SK-N-SH (cell line): ENCODE results near the gene IRX6. TPM values are rescaled to one million over a fixed set of nuclear protein-coding genes. Genes with fewer than 3 reads are reported as not detected.

ENCODE experiments used
- CTCF ChIA-PET: fragments of 300-600, 350-600 bp; formaldehyde crosslinking; extraction: SDS; loops from one replicate; lab custom pipeline; 2021; lab: Yijun Ruan, JAX
- POLR2A ChIA-PET: fragments of 350-600 bp; sonication (Branson Sonifier 250); formaldehyde crosslinking; extraction: SDS; loops from one replicate; lab custom pipeline; 2020; ENCODE audit warnings: antibody characterized with exemption, inconsistent platforms; lab: Yijun Ruan, JAX
- DNase-seq: peaks from one replicate; pipeline ENCODE4 v3.0.0; 2012
- H2AFZ ChIP-seq: fragments of 200-600 bp; sonication (generic); 2 replicates; pipeline ENCODE4 v1.8.1; 2016; ENCODE audit warnings: antibody characterized with exemption, mild to moderate bottlenecking, low read depth
- H3F3A ChIP-seq: fragments of 200-600 bp; sonication (generic); replicated peaks from 2 replicates; pipeline ENCODE3; 2016; ENCODE audit warnings: antibody characterized with exemption, mild to moderate bottlenecking; ENCODE audit not compliant: insufficient read depth
- H3K27ac ChIP-seq, 2 experiments: fragments of 200-500 bp in 1 of 2; fragments of 200-600 bp in 1 of 2; sonication (Bioruptor generic) in 1 of 2; sonication (generic), shearing (Covaris generic) in 1 of 2; 2 replicates each; pipeline versions ENCODE4 v1.5.1 to v1.6.1; 2014 to 2016; ENCODE audit warnings: low read depth in 2 of 2, inconsistent platforms in 1 of 2, low read length in 1 of 2, mild to moderate bottlenecking in 1 of 2, mixed read lengths in 1 of 2
- H3K27me3 ChIP-seq: fragments of 200-600 bp; sonication (generic), shearing (Covaris generic); 2 replicates; pipeline ENCODE4 v1.6.1; 2016; ENCODE audit warnings: mixed run types; ENCODE audit not compliant: insufficient read depth
- H3K36me3 ChIP-seq, 2 experiments: fragments of 200-500 bp in 1 of 2; fragments of 200-600 bp in 1 of 2; sonication (Bioruptor generic) in 1 of 2; sonication (generic) in 1 of 2; replicated peaks in 1 of 2; 2 replicates each; pipeline versions ENCODE3 to v1.5.1; 2014 to 2016; ENCODE audit warnings: low read length in 1 of 2, mild to moderate bottlenecking in 1 of 2; ENCODE audit not compliant: insufficient read depth in 2 of 2, control insufficient read depth in 1 of 2
- H3K4me1 ChIP-seq, 2 experiments: fragments of 200-500 bp in 1 of 2; fragments of 200-600 bp in 1 of 2; sonication (Bioruptor generic) in 1 of 2; sonication (generic), shearing (Covaris generic) in 1 of 2; 2 replicates each; pipeline versions ENCODE4 v1.5.1 to v1.6.1; 2014 to 2016; ENCODE audit warnings: low read depth in 1 of 2, low read length in 1 of 2, mixed run types in 1 of 2; ENCODE audit not compliant: insufficient read depth in 2 of 2, control insufficient read depth in 1 of 2
- H3K4me2 ChIP-seq: fragments of 200-600 bp; sonication (generic), shearing (Covaris generic); 2 replicates; pipeline ENCODE4 v1.6.1; 2017; ENCODE audit warnings: mixed run types
- H3K4me3 ChIP-seq, 2 experiments: fragments of 200-500 bp in 1 of 2; fragments of 200-600 bp in 1 of 2; sonication (Bioruptor generic) in 1 of 2; sonication (generic), shearing (Covaris generic) in 1 of 2; 2 replicates each; pipeline versions ENCODE4 v1.5.1 to v1.8.1; 2014 to 2016; ENCODE audit warnings: low read depth in 2 of 2, inconsistent platforms in 1 of 2, low read length in 1 of 2, mild to moderate bottlenecking in 1 of 2, mixed read lengths in 1 of 2, moderate library complexity in 1 of 2
- H3K79me2 ChIP-seq: fragments of 200-600 bp; sonication (generic); 2 replicates; pipeline ENCODE4 v1.8.1; 2017; ENCODE audit warnings: mild to moderate bottlenecking; ENCODE audit not compliant: insufficient read depth
- H3K9ac ChIP-seq: fragments of 200-600 bp; sonication (generic); 2 replicates; pipeline ENCODE4 v1.6.1; 2017; ENCODE audit warnings: mixed run types
- H3K9me2 ChIP-seq: fragments of 200-600 bp; sonication (generic); 2 replicates; pipeline ENCODE4 v1.6.1; 2017; ENCODE audit warnings: mixed run types
- H3K9me3 ChIP-seq: fragments of 200-600 bp; sonication (generic); 2 replicates; pipeline ENCODE4 v1.6.1; 2017; ENCODE audit warnings: mixed run types, mild to moderate bottlenecking, moderate library complexity
- H4K20me1 ChIP-seq: fragments of 200-600 bp; sonication (generic); 2 replicates; pipeline ENCODE4 v1.6.1; 2017; ENCODE audit warnings: mild to moderate bottlenecking, mixed run types; ENCODE audit not compliant: insufficient read depth
- ELF1 ChIP-seq: IDR thresholded peaks from 2 replicates; pipeline ENCODE4 v1.4.0; 2012
- FOSL2 ChIP-seq: IDR thresholded peaks from 2 replicates; pipeline ENCODE4 v1.4.0; 2012; ENCODE audit warnings: low read depth, mild to moderate bottlenecking, moderate library complexity, borderline replicate concordance
- FOXM1 ChIP-seq: IDR thresholded peaks from 2 replicates; pipeline ENCODE4 v1.4.0; 2012; ENCODE audit warnings: low read depth, mild to moderate bottlenecking
- JUND ChIP-seq: IDR thresholded peaks from 2 replicates; pipeline ENCODE4 v1.4.0; 2012
- NFIC ChIP-seq: IDR thresholded peaks from 2 replicates; pipeline ENCODE4 v1.4.0; 2012; ENCODE audit warnings: borderline replicate concordance
- NRF1 ChIP-seq: IDR thresholded peaks from 2 replicates; pipeline ENCODE4 v1.6.1; 2012; ENCODE audit warnings: low read depth, mild to moderate bottlenecking, low read length
- REST ChIP-seq: IDR thresholded peaks from 2 replicates; pipeline ENCODE4 v1.6.1; 2012; ENCODE audit warnings: mild to moderate bottlenecking, low read depth, low read length, moderate library complexity
- SIN3A ChIP-seq: IDR thresholded peaks from 2 replicates; pipeline ENCODE4 v1.6.1; 2012; ENCODE audit warnings: low read depth, mild to moderate bottlenecking, low read length, moderate library complexity, borderline replicate concordance
- TCF12 ChIP-seq: IDR thresholded peaks from 2 replicates; pipeline ENCODE4 v1.4.0; 2012
- TEAD4 ChIP-seq: IDR thresholded peaks from 2 replicates; pipeline ENCODE4 v1.4.0; 2012; ENCODE audit warnings: mild to moderate bottlenecking, borderline replicate concordance; ENCODE audit not compliant: insufficient read depth
- USF1 ChIP-seq: IDR thresholded peaks from 2 replicates; pipeline ENCODE4 v1.4.0; 2012; ENCODE audit warnings: low read depth, borderline replicate concordance
- USF2 ChIP-seq: fragments of 150-350 bp; IDR thresholded peaks from 2 replicates; pipeline ENCODE4 v1.6.1; 2017; ENCODE audit warnings: antibody characterized with exemption, low read length, low read depth, borderline replicate concordance
- WGBS: methylation state at CpG from one replicate; pipeline ENCODE4 v1.1.6; 2017; ENCODE audit warnings: low lambda C conversion rate; 5-methylcytosine and 5-hydroxymethylcytosine counted together
- polyA plus RNA-seq, 3 experiments: library from polyadenylated mRNA; depleted of rRNA; stranded (reverse); fragments of >200 nt; gene quantifications; 2 replicates each; pipeline ENCODE4 v1.2.3, GENCODE V29; 2012
- TF ChIP-seq, protein P1 (sequence below): IDR thresholded peaks from 2 replicates; pipeline ENCODE4; 2012

Gene IRX6
- polyA plus RNA-seq, 1 of the 3 experiments (the other 2 are of a cell fraction) = not detected

- no peaks in the 10 kb centered on the region for H3K9me3 ChIP-seq
- peaks cover 0 to 10% of the 10 kb centered on the region in 2 experiments; a peak in 2 of 4 replicates for H3K4me1 ChIP-seq
- H3K79me2 ChIP-seq = no peaks in the 10 kb centered on the region
- H3K27ac ChIP-seq = no peak overlapping the region; a peak in 1 of 4 replicates
- no peaks in the 10 kb centered on the region for H3F3A ChIP-seq
- H3K9ac ChIP-seq = no peak overlapping the region
- no peaks in the 10 kb centered on the region for H3K27me3 ChIP-seq
- ChIA-PET CTCF (interaction anchor here (0.8 to 4.2 kb wide), 5 partner anchors 8 to 203 kb away, joined by 3 to 44 read pairs (median 11); no protein-coding TSS in a partner anchor), POLR2A (no interaction called here)
- 22% methylated on average over 13 of the region's 13 CpGs for WGBS
- TF ChIP-seq JUND (no peak), USF2 (no peak), NRF1 (no peak), FOSL2 (no peak), FOXM1 (no peak), ELF1 (no peak), USF1 (no peak), TCF12 (no peak), SIN3A (no peak), TEAD4 (no peak), NFIC (no peak), REST (no peak)
- TF ChIP-seq, protein P1, sequence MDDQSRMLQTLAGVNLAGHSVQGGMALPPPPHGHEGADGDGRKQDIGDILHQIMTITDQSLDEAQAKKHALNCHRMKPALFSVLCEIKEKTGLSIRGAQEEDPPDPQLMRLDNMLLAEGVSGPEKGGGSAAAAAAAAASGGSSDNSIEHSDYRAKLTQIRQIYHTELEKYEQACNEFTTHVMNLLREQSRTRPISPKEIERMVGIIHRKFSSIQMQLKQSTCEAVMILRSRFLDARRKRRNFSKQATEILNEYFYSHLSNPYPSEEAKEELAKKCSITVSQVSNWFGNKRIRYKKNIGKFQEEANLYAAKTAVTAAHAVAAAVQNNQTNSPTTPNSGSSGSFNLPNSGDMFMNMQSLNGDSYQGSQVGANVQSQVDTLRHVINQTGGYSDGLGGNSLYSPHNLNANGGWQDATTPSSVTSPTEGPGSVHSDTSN = no peak
- no peaks in the 10 kb centered on the region for H3K36me3 ChIP-seq
- H4K20me1 ChIP-seq = no peaks in the 10 kb centered on the region
- DNase-seq = no peak
- H3K4me2 ChIP-seq = no peak overlapping the region
- no peak overlapping the region for H2AFZ ChIP-seq
- H3K4me3 ChIP-seq = peak overlapping the region in 1 of 2 experiments; percentile 44; a peak in 1 of 4 replicates
- no peaks in the 10 kb centered on the region for H3K9me2 ChIP-seq
Observed at GRCh38 chr16:55325080-55325447, 1.1 kb downstream of the IRX6 start.
